GM12878 (cell line): ENCODE results near the gene C20orf96.

Experiments
- CHD2 ChIP-seq: IDR thresholded peaks from 2 replicates; pipeline ENCODE4 v1.6.1; 2011; ENCODE audit warnings: low read depth, low read length, improper control_type of control experiment, borderline replicate concordance
- EZH2 ChIP-seq: IDR thresholded peaks from 2 replicates; pipeline ENCODE4 v1.6.1; 2012; ENCODE audit warnings: low read depth, mild to moderate bottlenecking, control low read depth, inconsistent platforms, low read length, borderline replicate concordance; ENCODE audit not compliant: control insufficient read depth
- HDGF ChIP-seq: fragments of 450-650 bp; IDR thresholded peaks from 2 replicates; pipeline ENCODE4 v1.6.1; 2016; ENCODE audit warnings: antibody characterized with exemption
- IKZF1 ChIP-seq: fragments of 450-650 bp; conservative IDR thresholded peaks from 2 replicates; pipeline ENCODE4 v1.6.1; 2017; ENCODE audit warnings: antibody characterized with exemption, mild to moderate bottlenecking
- NR2C2 ChIP-seq: IDR thresholded peaks from 2 replicates; pipeline ENCODE4 v1.6.1; 2011; ENCODE audit warnings: borderline replicate concordance, low read depth; ENCODE audit not compliant: control insufficient read depth, insufficient read length
- SMARCA5 ChIP-seq: fragments of 450-650 bp; IDR thresholded peaks from 2 replicates; pipeline ENCODE4 v1.6.1; 2017; ENCODE audit warnings: mild to moderate bottlenecking
- SUPT20H ChIP-seq: IDR thresholded peaks from 2 replicates; pipeline ENCODE4 v1.6.1; 2011; ENCODE audit warnings: low read depth, mild to moderate bottlenecking, low read length, moderate library complexity, borderline replicate concordance; ENCODE audit not compliant: control insufficient read depth
- TF ChIP-seq, protein P1 (sequence below), 3 experiments: IDR thresholded peaks in 2 of 3; conservative IDR thresholded peaks in 1 of 3; 2 replicates each; pipeline ENCODE4 v1.5.1; 2011; ENCODE audit warnings: low read depth in 3 of 3, low read length in 3 of 3, mild to moderate bottlenecking in 3 of 3, control low read depth in 2 of 3, moderate library complexity in 2 of 3, inconsistent platforms in 1 of 3, mixed read lengths in 1 of 3; ENCODE audit not compliant: control insufficient read depth in 2 of 3, insufficient read depth in 1 of 3; ENCODE audit errors: extremely low read depth in 1 of 3

DNA sequence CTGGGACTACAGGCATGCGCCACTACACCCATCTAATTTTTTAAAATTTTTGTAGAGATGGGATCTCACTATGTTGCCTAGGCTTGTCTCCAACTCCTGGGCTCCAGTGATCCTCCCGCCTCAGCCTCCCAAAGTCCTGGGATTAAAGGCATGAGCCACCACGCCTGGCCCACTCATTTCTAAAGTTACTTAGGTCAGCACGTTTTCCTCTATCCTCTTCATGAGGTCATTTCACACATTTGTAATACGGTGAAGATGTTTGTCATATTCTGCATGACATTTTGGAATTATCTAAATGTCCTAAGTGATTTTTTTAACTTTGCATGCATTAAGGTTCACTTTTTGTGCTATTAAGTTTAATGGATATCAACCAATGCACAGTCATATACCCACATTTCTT lies 22.9 kb upstream of the C20orf96 start:
- no peak for TF ChIP-seq SUPT20H
- no peak for TF ChIP-seq CHD2
- TF ChIP-seq, protein P1, sequence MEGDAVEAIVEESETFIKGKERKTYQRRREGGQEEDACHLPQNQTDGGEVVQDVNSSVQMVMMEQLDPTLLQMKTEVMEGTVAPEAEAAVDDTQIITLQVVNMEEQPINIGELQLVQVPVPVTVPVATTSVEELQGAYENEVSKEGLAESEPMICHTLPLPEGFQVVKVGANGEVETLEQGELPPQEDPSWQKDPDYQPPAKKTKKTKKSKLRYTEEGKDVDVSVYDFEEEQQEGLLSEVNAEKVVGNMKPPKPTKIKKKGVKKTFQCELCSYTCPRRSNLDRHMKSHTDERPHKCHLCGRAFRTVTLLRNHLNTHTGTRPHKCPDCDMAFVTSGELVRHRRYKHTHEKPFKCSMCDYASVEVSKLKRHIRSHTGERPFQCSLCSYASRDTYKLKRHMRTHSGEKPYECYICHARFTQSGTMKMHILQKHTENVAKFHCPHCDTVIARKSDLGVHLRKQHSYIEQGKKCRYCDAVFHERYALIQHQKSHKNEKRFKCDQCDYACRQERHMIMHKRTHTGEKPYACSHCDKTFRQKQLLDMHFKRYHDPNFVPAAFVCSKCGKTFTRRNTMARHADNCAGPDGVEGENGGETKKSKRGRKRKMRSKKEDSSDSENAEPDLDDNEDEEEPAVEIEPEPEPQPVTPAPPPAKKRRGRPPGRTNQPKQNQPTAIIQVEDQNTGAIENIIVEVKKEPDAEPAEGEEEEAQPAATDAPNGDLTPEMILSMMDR (IDR thresholded peaks at IDR 0.05 in 2 of 3, conservative IDR thresholded peaks at IDR 0.05 in 1 of 3; ENCODE audit: control insufficient read depth in 2 of 3, extremely low read depth in 1 of 3, insufficient read depth in 1 of 3, low read depth in 3 of 3, low read length in 3 of 3): no peak
- no peak for TF ChIP-seq NR2C2
- no peak for TF ChIP-seq HDGF
- no peak for TF ChIP-seq EZH2
- no peak for TF ChIP-seq SMARCA5
- TF ChIP-seq IKZF1: no peak
